ENCODE data around the gene SLC25A39. TPM values are rescaled to one million over a fixed set of nuclear protein-coding genes. Genes with fewer than 3 reads are reported as not detected.

Gene SLC25A39
- polyA plus RNA-seq, 1 of the 3 experiments (the other 2 are of a cell fraction) = 131 TPM

DNA sequence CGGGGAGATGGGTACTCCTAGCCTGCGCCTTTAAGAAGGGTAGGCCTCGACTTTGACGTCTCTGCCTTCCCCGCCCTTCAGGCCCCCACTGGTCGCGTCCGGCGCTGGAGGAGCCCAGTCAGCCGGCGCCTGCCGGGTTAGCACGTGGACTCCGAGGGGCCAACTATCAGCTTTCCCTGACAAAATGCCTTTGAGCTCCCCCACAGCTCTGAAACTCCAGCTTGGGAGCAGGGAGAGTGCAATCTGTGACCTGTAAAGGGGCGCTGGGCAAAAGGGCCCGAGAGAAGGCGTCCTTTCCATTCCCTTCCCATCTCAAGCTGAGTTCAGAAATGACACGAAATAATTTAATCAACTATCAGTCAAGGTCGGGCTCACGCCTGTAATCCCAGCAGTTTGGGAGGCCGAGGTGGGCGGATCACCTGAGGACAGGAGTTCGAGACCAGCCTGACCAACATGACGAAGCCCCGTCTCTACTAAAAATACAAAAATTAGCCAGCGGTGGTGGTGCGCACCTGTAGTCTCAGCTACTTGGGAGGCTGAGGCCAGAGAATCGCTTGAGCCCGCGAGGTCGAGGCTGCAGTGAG lies 2.3 kb upstream of the SLC25A39 start (continued):
- TF ChIP-seq RCOR1 (IDR thresholded peaks at IDR 0.05; ENCODE audit: low read length) = no peak
- no peak; the same call in 1 of the 2 replicates for TF ChIP-seq RXRA (IDR thresholded peaks at IDR 0.05; ENCODE audit: borderline replicate concordance, low read depth)
- peak; percentile 77 for TF ChIP-seq CHD2 (IDR thresholded peaks at IDR 0.05; ENCODE audit: low read length, partially characterized antibody)
- TF ChIP-seq ELF1 (IDR thresholded peaks at IDR 0.05) = peak; percentile 47
- TF ChIP-seq, protein P1, sequence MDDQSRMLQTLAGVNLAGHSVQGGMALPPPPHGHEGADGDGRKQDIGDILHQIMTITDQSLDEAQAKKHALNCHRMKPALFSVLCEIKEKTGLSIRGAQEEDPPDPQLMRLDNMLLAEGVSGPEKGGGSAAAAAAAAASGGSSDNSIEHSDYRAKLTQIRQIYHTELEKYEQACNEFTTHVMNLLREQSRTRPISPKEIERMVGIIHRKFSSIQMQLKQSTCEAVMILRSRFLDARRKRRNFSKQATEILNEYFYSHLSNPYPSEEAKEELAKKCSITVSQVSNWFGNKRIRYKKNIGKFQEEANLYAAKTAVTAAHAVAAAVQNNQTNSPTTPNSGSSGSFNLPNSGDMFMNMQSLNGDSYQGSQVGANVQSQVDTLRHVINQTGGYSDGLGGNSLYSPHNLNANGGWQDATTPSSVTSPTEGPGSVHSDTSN (IDR thresholded peaks at IDR 0.05) = peak; percentile 45
- peak; percentile 4; the same call in 1 of the 2 replicates for TF ChIP-seq TCF12 (IDR thresholded peaks at IDR 0.05)

DNA sequence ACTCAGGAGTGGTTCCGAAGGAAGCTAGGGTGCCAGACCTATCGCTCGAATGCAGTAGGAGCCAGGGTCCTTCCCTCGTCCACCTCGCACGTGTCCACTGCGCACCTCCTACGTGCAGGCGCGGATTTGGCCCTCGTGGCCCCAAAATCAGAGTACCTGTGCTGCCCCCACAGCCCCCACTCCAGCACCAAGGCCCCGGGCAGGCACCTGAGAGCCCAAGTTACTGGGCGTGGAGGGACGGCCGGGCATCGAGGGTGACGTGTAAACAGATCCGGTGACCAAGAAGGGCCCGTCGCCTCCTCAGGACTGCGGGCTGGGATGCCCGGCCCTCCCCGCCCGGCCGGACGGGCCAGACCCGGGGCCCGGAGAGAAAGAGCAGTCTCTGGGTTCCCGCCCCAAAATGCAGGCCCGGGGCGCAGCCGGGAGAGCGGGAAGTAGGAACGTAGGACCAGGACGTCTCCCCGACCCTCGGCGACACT lies 492 bp downstream of the SLC25A39 start:
- Histone ChIP-seq H4K20me1 (ENCODE audit: insufficient read depth) (no peaks in the 10 kb centered on the region), H3K27ac (ENCODE audit: low read depth in 2 of 2, low read length in 1 of 2) (peak overlapping the region; percentile 48 to 60; a peak in 2 of 4 replicates), H3K9me2 (no peaks in the 10 kb centered on the region), H3K79me2 (ENCODE audit: insufficient read depth) (peaks cover 12% of the 10 kb centered on the region), H3K4me2 (peak overlapping the region; percentile 99), H3K27me3 (ENCODE audit: insufficient read depth) (no peaks in the 10 kb centered on the region), H3K36me3 (replicated peaks in 1 of 2; ENCODE audit: control insufficient read depth in 1 of 2, insufficient read depth in 2 of 2, low read length in 1 of 2) (peaks cover 6 to 28% of the 10 kb centered on the region in 2 experiments), H3K4me1 (ENCODE audit: control insufficient read depth in 1 of 2, insufficient read depth in 2 of 2, low read depth in 1 of 2, low read length in 1 of 2) (peaks cover 0 to 10% of the 10 kb centered on the region in 2 experiments; a peak in 1 of 4 replicates), H3K9me3 (no peaks in the 10 kb centered on the region), H3K4me3 (ENCODE audit: low read depth in 2 of 2, low read length in 1 of 2) (peak overlapping the region; percentile 95 to 98), H3F3A (replicated peaks; ENCODE audit: insufficient read depth) (peaks cover 4% of the 10 kb centered on the region), H3K9ac (peak overlapping the region; percentile 81), H2AFZ (ENCODE audit: low read depth) (peak overlapping the region; percentile 70)
- ChIA-PET POLR2A (interaction anchor here (1.3 to 1.9 kb wide), 3 partner anchors 15 to 103 kb away, joined by 3 to 11 read pairs (median 5); partner anchors contain the start of genes GRN and RUNDC3A), CTCF (interaction anchor here (1.2 to 2.2 kb wide), 7 partner anchors 9 to 114 kb away, joined by 3 to 11 read pairs (median 5); no protein-coding TSS in a partner anchor)
- DNase-seq = peak; percentile 65
- 4% methylated on average over 14 of the region's 38 CpGs for WGBS (ENCODE audit: low lambda C conversion rate)
- TF ChIP-seq FOXJ3 (CRISPR knock-in tag; IDR thresholded peaks at IDR 0.05) = no peak
- TF ChIP-seq, protein P1 (IDR thresholded peaks at IDR 0.05) = no peak
- TF ChIP-seq TEAD4 (IDR thresholded peaks at IDR 0.05; ENCODE audit: borderline replicate concordance, insufficient read depth) = no peak
- TF ChIP-seq, protein P2, sequence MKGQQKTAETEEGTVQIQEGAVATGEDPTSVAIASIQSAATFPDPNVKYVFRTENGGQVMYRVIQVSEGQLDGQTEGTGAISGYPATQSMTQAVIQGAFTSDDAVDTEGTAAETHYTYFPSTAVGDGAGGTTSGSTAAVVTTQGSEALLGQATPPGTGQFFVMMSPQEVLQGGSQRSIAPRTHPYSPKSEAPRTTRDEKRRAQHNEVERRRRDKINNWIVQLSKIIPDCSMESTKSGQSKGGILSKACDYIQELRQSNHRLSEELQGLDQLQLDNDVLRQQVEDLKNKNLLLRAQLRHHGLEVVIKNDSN (IDR thresholded peaks at IDR 0.05; ENCODE audit: borderline replicate concordance, low read depth) = no peak
- TF ChIP-seq TCF12 (IDR thresholded peaks at IDR 0.05) = no peak
- TF ChIP-seq NFIC (IDR thresholded peaks at IDR 0.05; ENCODE audit: borderline replicate concordance) = no peak
- TF ChIP-seq FOXM1 (IDR thresholded peaks at IDR 0.05; ENCODE audit: low read depth) = no peak
- TF ChIP-seq MXI1 (IDR thresholded peaks at IDR 0.05; ENCODE audit: low read depth, low read length) = no peak
- TF ChIP-seq, protein P3, sequence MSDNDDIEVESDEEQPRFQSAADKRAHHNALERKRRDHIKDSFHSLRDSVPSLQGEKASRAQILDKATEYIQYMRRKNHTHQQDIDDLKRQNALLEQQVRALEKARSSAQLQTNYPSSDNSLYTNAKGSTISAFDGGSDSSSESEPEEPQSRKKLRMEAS (IDR thresholded peaks at IDR 0.05; ENCODE audit: low read depth) = no peak
- TF ChIP-seq RAD21 (IDR thresholded peaks at IDR 0.05; ENCODE audit: low read length) = no peak
- no peak for TF ChIP-seq ELF1 (IDR thresholded peaks at IDR 0.05)
- no peak for TF ChIP-seq TAF1 (IDR thresholded peaks at IDR 0.05; ENCODE audit: borderline replicate concordance, low read depth, low read length)
- TF ChIP-seq SMC3 (IDR thresholded peaks at IDR 0.05; ENCODE audit: low read depth, low read length) = no peak
- no peak for TF ChIP-seq EP300 (IDR thresholded peaks at IDR 0.05; ENCODE audit: borderline replicate concordance in 1 of 2, low read depth in 1 of 2, low read length in 1 of 2)
- no peak for TF ChIP-seq RFX5 (IDR thresholded peaks at IDR 0.05; ENCODE audit: low read length)
- TF ChIP-seq, protein P4, sequence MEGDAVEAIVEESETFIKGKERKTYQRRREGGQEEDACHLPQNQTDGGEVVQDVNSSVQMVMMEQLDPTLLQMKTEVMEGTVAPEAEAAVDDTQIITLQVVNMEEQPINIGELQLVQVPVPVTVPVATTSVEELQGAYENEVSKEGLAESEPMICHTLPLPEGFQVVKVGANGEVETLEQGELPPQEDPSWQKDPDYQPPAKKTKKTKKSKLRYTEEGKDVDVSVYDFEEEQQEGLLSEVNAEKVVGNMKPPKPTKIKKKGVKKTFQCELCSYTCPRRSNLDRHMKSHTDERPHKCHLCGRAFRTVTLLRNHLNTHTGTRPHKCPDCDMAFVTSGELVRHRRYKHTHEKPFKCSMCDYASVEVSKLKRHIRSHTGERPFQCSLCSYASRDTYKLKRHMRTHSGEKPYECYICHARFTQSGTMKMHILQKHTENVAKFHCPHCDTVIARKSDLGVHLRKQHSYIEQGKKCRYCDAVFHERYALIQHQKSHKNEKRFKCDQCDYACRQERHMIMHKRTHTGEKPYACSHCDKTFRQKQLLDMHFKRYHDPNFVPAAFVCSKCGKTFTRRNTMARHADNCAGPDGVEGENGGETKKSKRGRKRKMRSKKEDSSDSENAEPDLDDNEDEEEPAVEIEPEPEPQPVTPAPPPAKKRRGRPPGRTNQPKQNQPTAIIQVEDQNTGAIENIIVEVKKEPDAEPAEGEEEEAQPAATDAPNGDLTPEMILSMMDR (IDR thresholded peaks at IDR 0.05) = no peak
- TF ChIP-seq CHD2 (IDR thresholded peaks at IDR 0.05; ENCODE audit: low read length, partially characterized antibody) = no peak
- TF ChIP-seq RCOR1 (IDR thresholded peaks at IDR 0.05; ENCODE audit: low read length) = no peak
- TF ChIP-seq, protein P5, sequence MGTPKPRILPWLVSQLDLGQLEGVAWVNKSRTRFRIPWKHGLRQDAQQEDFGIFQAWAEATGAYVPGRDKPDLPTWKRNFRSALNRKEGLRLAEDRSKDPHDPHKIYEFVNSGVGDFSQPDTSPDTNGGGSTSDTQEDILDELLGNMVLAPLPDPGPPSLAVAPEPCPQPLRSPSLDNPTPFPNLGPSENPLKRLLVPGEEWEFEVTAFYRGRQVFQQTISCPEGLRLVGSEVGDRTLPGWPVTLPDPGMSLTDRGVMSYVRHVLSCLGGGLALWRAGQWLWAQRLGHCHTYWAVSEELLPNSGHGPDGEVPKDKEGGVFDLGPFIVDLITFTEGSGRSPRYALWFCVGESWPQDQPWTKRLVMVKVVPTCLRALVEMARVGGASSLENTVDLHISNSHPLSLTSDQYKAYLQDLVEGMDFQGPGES (IDR thresholded peaks at IDR 0.05; ENCODE audit: low read depth, low read length) = no peak

Measured in SK-N-SH (cell line).